ENCODE measurements around the gene FAM117A. TPM values are rescaled to one million over a fixed set of nuclear protein-coding genes. Genes with fewer than 3 reads are reported as not detected.

The FAM117A gene
- total RNA-seq, 1 experiment from 2014 or later, result 41.5 TPM

GRCh38 chr17:49738456-49739163, 25.3 kb downstream of the FAM117A start:
- Mint-ChIP-seq H3K9me3 (ENCODE audit: unreplicated experiment) (no peaks in the 10 kb centered on the region), H3K36me3 (ENCODE audit: insufficient read depth, unreplicated experiment) (no peaks in the 10 kb centered on the region), H3K4me3 (ENCODE audit: unreplicated experiment) (no peak overlapping the region), H3K27ac (ENCODE audit: unreplicated experiment) (no peak overlapping the region), H3K27me3 (ENCODE audit: insufficient read depth, unreplicated experiment) (no peaks in the 10 kb centered on the region), H3K4me1 (ENCODE audit: low read depth, unreplicated experiment) (no peaks in the 10 kb centered on the region)
- ChIA-PET CTCF (no interaction called here), POLR2A (no interaction called here)
- Histone ChIP-seq H3K9me3 (no peaks in the 10 kb centered on the region), H3K4me1 (peaks cover 7% of the 10 kb centered on the region; the same call in 1 of the 2 replicates), H3K27me3 (replicated peaks; ENCODE audit: control insufficient read depth, insufficient read depth, low read length) (no peaks in the 10 kb centered on the region), H3K36me3 (ENCODE audit: control insufficient read depth, insufficient read depth, low read length) (no peaks in the 10 kb centered on the region), H3K4me3 (ENCODE audit: low read depth, low read length) (no peak overlapping the region)
- TF ChIP-seq CTCF (IDR thresholded peaks at IDR 0.05; ENCODE audit: insufficient read depth in 1 of 2, low read depth in 1 of 2, low read length in 1 of 2, severe bottlenecking in 1 of 2, unreplicated experiment in 1 of 2), result no peak
- DNase-seq, result no peak
- intact Hi-C loops (cut with micrococcal nuclease; ENCODE audit: unreplicated experiment), result no loop called here
- no TSS peak for BruUV-seq (replicated peaks)

DNA sequence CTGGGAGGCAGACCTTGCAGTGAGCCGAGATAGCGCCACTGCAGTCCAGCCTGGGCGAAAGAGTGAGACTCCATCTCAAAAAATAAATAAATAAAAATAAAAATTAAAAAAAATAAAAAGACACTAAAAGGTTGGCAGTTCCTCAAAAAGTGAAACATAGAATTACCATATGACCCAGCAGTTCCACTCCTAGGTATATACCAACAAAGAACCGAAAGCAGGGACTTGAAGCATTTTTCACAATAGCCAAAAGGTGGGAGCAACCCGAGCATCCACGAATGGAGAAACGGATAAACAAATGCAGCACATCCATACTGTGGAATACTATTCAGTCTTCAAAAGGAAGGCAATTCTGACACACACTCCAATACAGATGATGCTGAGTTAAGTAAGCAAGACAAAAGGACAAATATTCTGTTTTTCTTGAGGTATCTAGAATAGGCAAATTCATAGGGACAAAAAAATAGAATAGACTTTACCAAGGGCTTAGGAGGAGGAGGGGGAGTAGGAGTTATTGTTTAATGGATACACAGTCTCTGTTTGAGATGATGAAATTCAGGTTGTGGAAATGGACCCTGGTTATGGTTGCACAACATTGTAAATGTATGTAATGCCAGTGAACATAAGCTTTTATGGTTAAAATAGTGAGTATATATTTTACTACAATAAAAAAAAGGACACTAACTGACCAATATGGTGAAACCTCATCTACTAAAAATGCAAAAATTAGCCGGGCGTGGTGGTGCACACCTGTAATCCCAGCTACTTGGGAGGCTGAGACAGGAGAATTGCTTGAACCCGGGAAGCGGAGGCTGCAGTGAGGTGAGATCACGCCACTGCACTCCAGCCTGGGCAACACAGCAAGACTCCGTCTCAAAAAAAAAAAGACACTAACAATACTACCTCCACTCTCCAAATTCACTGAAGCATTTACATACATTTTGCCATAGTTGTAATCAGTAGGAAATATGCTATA, 29.1 kb downstream of the FAM117A start:
- Histone ChIP-seq H3K4me1 (no peaks in the 10 kb centered on the region), H3K27me3 (replicated peaks; ENCODE audit: control insufficient read depth, insufficient read depth, low read length) (no peaks in the 10 kb centered on the region), H3K9me3 (no peaks in the 10 kb centered on the region), H3K36me3 (ENCODE audit: control insufficient read depth, insufficient read depth, low read length) (peaks cover 5% of the 10 kb centered on the region; the same call in 1 of the 2 replicates), H3K4me3 (ENCODE audit: low read depth, low read length) (no peak overlapping the region)
- ChIA-PET POLR2A (no interaction called here), CTCF (no interaction called here)
- Mint-ChIP-seq H3K9me3 (ENCODE audit: unreplicated experiment) (no peaks in the 10 kb centered on the region), H3K27ac (ENCODE audit: unreplicated experiment) (no peak overlapping the region), H3K36me3 (ENCODE audit: insufficient read depth, unreplicated experiment) (no peaks in the 10 kb centered on the region), H3K4me3 (ENCODE audit: unreplicated experiment) (no peak overlapping the region), H3K27me3 (ENCODE audit: insufficient read depth, unreplicated experiment) (no peaks in the 10 kb centered on the region), H3K4me1 (ENCODE audit: low read depth, unreplicated experiment) (no peaks in the 10 kb centered on the region)
- intact Hi-C loops (cut with micrococcal nuclease; ENCODE audit: unreplicated experiment), result no loop called here
- no TSS peak for BruUV-seq (replicated peaks)
- TF ChIP-seq CTCF (IDR thresholded peaks at IDR 0.05; ENCODE audit: insufficient read depth in 1 of 2, low read depth in 1 of 2, low read length in 1 of 2, severe bottlenecking in 1 of 2, unreplicated experiment in 1 of 2), result no peak
- no peak for DNase-seq

- CTCF ChIA-PET, result interaction anchor here (0.6 kb wide), 1 partner anchor 33 kb away, joined by 3 read pairs; the partner anchor contains the start of gene FAM117A
- Mint-ChIP-seq H3K4me1 (ENCODE audit: low read depth, unreplicated experiment) (no peaks in the 10 kb centered on the region), H3K27me3 (ENCODE audit: insufficient read depth, unreplicated experiment) (no peaks in the 10 kb centered on the region), H3K27ac (ENCODE audit: unreplicated experiment) (no peak overlapping the region), H3K9me3 (ENCODE audit: unreplicated experiment) (no peaks in the 10 kb centered on the region), H3K36me3 (ENCODE audit: insufficient read depth, unreplicated experiment) (peaks cover 4% of the 10 kb centered on the region), H3K4me3 (ENCODE audit: unreplicated experiment) (no peak overlapping the region)
- Histone ChIP-seq H3K27me3 (replicated peaks; ENCODE audit: control insufficient read depth, insufficient read depth, low read length) (no peaks in the 10 kb centered on the region), H3K9me3 (no peaks in the 10 kb centered on the region), H3K36me3 (ENCODE audit: control insufficient read depth, insufficient read depth, low read length) (peaks cover 7% of the 10 kb centered on the region; the same call in 1 of the 2 replicates), H3K4me1 (no peaks in the 10 kb centered on the region), H3K4me3 (ENCODE audit: low read depth, low read length) (no peak overlapping the region)
- intact Hi-C loops (cut with micrococcal nuclease; ENCODE audit: unreplicated experiment), result no loop called here
- TF ChIP-seq CTCF (IDR thresholded peaks at IDR 0.05; ENCODE audit: insufficient read depth in 1 of 2, low read depth in 1 of 2, low read length in 1 of 2, severe bottlenecking in 1 of 2, unreplicated experiment in 1 of 2), result no peak
- DNase-seq, result no peak
- POLR2A ChIA-PET, result interaction anchor here (0.6 kb wide), 1 partner anchor 694 kb away, joined by 4 read pairs; no protein-coding TSS in a partner anchor
- TSS peak; percentile 22 for BruUV-seq (replicated peaks)
Observed at GRCh38 chr17:49731435-49731831, 32.5 kb downstream of the FAM117A start.

Data from Caco-2 (cell line).